MM.1S (cell line): ENCODE measurements around the gene HNF1A.
A peak's percentile ranks its signal among the peaks of the same experiment; 100 is the strongest.

ENCODE experiments used
- DNase-seq: peaks from one replicate; pipeline ENCODE4 v3.0.0-alpha.2; 2015
- H2AFZ ChIP-seq: fragments of 300-600 bp; sonication (generic); 2 replicates; pipeline ENCODE4 v1.6.0; 2016; ENCODE audit warnings: antibody characterized with exemption, low read length
- H3F3A ChIP-seq: fragments of 300-600 bp; sonication (generic); 2 replicates; pipeline ENCODE4 v1.6.1; 2016; ENCODE audit warnings: mild to moderate bottlenecking, antibody characterized with exemption, low read length, moderate library complexity, mixed read lengths; ENCODE audit not compliant: insufficient read depth
- H3K27ac ChIP-seq: fragments of 300-600 bp; sonication (generic); 2 replicates; pipeline ENCODE4 v1.5.1; 2016; ENCODE audit warnings: mild to moderate bottlenecking, low read length
- H3K27me3 ChIP-seq: fragments of 300-600 bp; sonication (generic); replicated peaks from 2 replicates; pipeline ENCODE4 v1.6.0; 2016; ENCODE audit warnings: low read length; ENCODE audit not compliant: insufficient read depth
- H3K36me3 ChIP-seq: fragments of 300-600 bp; sonication (generic); replicated peaks from 2 replicates; pipeline ENCODE4 v1.6.1; 2016; ENCODE audit warnings: mild to moderate bottlenecking, low read length, mixed read lengths; ENCODE audit not compliant: insufficient read depth
- H3K4me1 ChIP-seq: fragments of 300-600 bp; sonication (generic); 2 replicates; pipeline ENCODE4 v1.6.1; 2016; ENCODE audit warnings: low read length, mixed read lengths
- H3K4me2 ChIP-seq: fragments of 300-600 bp; sonication (generic); 2 replicates; pipeline ENCODE4 v1.6.0; 2016; ENCODE audit warnings: low read depth, low read length
- H3K4me3 ChIP-seq: fragments of 300-600 bp; sonication (generic); 2 replicates; pipeline ENCODE4 v1.5.1; 2016; ENCODE audit warnings: low read length, mixed read lengths
- H3K79me2 ChIP-seq: fragments of 300-600 bp; sonication (generic); 2 replicates; pipeline ENCODE4 v1.6.1; 2016; ENCODE audit warnings: mixed run types, low read length, mixed read lengths
- H3K9ac ChIP-seq: fragments of 300-600 bp; sonication (generic); 2 replicates; pipeline ENCODE4 v1.6.1; 2016; ENCODE audit warnings: low read length, mixed read lengths
- H3K9me2 ChIP-seq: fragments of 300-600 bp; sonication (generic); replicated peaks from 2 replicates; pipeline ENCODE4 v1.6.1; 2016; ENCODE audit warnings: mild to moderate bottlenecking, low read length, mixed read lengths; ENCODE audit not compliant: insufficient read depth
- H3K9me3 ChIP-seq: fragments of 300-600 bp; sonication (generic); replicated peaks from 2 replicates; pipeline ENCODE4 v1.6.1; 2016; ENCODE audit warnings: mild to moderate bottlenecking, low read length, mixed read lengths; ENCODE audit not compliant: insufficient read depth
- H4K20me1 ChIP-seq: fragments of 300-600 bp; sonication (generic); 2 replicates; pipeline ENCODE4 v1.6.1; 2016; ENCODE audit warnings: mild to moderate bottlenecking, low read length, moderate library complexity, mixed read lengths; ENCODE audit not compliant: insufficient read depth
- EZH2 ChIP-seq: fragments of 300-600 bp; sonication (generic); optimal IDR thresholded peaks from 2 replicates; pipeline ENCODE3; 2017; ENCODE audit warnings: low read depth, mild to moderate bottlenecking, antibody characterized with exemption, low read length, mixed read lengths
- EZH2phosphoT487 ChIP-seq: fragments of 300-600 bp; sonication (generic); IDR thresholded peaks from 2 replicates; pipeline ENCODE4 v1.6.1; 2018; ENCODE audit warnings: antibody characterized with exemption, low read length
- TF ChIP-seq, protein P1 (sequence below): fragments of 300-600 bp; sonication (generic); IDR thresholded peaks from 2 replicates; pipeline ENCODE4 v1.5.1; 2016; ENCODE audit warnings: antibody characterized with exemption, low read length, mixed read lengths

The HNF1A gene

DNA sequence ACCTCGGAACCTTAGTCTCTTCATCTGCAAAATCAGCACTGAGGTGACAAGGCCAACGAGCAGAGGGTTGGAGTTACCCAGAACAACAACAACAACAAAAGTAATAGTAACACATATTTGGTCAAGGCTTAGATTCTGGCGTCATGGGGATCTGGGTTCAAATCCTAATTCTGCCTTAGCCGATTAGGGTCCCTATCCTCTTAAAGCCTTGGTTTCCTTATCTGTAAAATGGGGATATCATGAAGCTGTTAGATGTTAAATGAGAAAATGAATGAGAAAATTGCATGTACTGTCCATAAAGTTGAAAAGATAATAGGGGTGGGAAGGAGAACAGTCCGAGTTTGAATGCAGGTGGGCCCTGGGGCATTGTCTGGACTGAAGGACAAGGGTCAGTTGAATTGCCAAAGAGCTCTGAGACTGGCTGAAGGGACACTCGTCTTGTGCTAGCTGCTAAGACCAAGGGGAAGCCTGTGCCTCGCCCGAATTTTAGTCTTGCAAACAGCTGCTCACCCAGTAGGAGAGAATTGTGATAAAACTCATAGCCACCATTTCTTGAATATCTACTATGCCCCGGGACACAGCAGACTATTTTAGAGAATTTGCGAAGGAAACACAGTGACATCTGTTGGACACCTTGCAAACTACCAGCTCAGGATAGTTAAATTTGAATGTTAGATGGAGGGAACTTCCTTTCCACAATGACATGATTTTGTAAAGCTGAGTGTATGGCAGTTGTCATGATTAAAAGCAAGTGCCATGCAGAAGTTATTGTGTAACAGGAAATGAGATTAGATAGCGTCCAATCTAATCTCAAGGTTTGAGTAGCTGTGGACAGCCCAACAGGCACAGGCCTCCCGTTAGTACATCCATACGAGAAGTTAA is 6.8 kb upstream of the HNF1A start:
- Histone ChIP-seq H2AFZ (no peak overlapping the region), H3K79me2 (no peaks in the 10 kb centered on the region), H4K20me1 (no peaks in the 10 kb centered on the region), H3F3A (no peaks in the 10 kb centered on the region), H3K27ac (no peak overlapping the region), H3K36me3 (no peaks in the 10 kb centered on the region), H3K4me1 (no peaks in the 10 kb centered on the region), H3K4me3 (no peak overlapping the region), H3K27me3 (no peaks in the 10 kb centered on the region), H3K4me2 (no peak overlapping the region), H3K9ac (no peak overlapping the region), H3K9me3 (no peaks in the 10 kb centered on the region), H3K9me2 (no peaks in the 10 kb centered on the region)
- no peak for TF ChIP-seq EZH2phosphoT487
- TF ChIP-seq EZH2 = no peak
- TF ChIP-seq, protein P1, sequence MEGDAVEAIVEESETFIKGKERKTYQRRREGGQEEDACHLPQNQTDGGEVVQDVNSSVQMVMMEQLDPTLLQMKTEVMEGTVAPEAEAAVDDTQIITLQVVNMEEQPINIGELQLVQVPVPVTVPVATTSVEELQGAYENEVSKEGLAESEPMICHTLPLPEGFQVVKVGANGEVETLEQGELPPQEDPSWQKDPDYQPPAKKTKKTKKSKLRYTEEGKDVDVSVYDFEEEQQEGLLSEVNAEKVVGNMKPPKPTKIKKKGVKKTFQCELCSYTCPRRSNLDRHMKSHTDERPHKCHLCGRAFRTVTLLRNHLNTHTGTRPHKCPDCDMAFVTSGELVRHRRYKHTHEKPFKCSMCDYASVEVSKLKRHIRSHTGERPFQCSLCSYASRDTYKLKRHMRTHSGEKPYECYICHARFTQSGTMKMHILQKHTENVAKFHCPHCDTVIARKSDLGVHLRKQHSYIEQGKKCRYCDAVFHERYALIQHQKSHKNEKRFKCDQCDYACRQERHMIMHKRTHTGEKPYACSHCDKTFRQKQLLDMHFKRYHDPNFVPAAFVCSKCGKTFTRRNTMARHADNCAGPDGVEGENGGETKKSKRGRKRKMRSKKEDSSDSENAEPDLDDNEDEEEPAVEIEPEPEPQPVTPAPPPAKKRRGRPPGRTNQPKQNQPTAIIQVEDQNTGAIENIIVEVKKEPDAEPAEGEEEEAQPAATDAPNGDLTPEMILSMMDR = peak; percentile 59
- peak; percentile 46 for DNase-seq

DNA sequence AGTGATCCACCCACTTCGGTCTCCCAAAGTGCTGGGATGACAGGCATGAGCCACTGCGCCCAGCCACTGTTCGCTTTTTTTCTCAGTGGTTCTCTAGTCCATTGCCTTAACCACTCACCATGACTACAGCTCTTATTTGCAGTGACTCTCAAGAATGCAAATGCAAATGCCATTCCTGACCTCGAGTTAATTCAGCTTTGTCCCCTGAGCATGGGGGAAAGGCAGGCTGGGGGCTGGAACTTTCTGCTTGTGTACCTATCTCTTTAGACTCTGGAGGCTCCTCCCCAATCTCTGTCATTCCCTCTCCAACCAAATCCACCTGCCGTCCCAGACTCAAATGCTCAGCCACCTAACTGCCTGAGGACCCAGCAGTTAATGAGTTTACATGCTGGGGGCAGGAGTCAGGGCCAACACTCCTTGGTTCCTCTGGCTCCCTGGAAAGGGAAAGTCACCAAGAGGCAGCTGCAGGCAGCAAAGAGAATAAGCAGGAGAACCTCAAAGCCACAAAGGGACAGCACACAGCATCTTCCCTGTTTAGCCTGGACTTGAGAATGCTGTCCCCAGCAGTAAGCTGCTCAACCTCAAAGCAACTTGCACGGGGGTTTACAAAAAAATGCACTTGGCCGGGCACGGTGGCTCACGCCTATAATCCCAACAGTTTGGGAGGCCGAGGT is 5.3 kb upstream of the HNF1A start:
- no peaks in the 10 kb centered on the region for H3F3A ChIP-seq
- H3K4me1 ChIP-seq = no peaks in the 10 kb centered on the region
- no peaks in the 10 kb centered on the region for H3K79me2 ChIP-seq
- H3K9me2 ChIP-seq = no peaks in the 10 kb centered on the region
- no peak overlapping the region for H2AFZ ChIP-seq
- no peak for TF ChIP-seq EZH2phosphoT487
- TF ChIP-seq EZH2 = no peak
- TF ChIP-seq, protein P1 = no peak
- no peak overlapping the region for H3K9ac ChIP-seq
- H3K9me3 ChIP-seq = no peaks in the 10 kb centered on the region
- no peaks in the 10 kb centered on the region for H3K27me3 ChIP-seq
- H3K4me2 ChIP-seq = no peak overlapping the region
- H3K27ac ChIP-seq = no peak overlapping the region
- H4K20me1 ChIP-seq = no peaks in the 10 kb centered on the region
- no peak overlapping the region for H3K4me3 ChIP-seq
- H3K36me3 ChIP-seq = no peaks in the 10 kb centered on the region
- no peak for DNase-seq

DNA sequence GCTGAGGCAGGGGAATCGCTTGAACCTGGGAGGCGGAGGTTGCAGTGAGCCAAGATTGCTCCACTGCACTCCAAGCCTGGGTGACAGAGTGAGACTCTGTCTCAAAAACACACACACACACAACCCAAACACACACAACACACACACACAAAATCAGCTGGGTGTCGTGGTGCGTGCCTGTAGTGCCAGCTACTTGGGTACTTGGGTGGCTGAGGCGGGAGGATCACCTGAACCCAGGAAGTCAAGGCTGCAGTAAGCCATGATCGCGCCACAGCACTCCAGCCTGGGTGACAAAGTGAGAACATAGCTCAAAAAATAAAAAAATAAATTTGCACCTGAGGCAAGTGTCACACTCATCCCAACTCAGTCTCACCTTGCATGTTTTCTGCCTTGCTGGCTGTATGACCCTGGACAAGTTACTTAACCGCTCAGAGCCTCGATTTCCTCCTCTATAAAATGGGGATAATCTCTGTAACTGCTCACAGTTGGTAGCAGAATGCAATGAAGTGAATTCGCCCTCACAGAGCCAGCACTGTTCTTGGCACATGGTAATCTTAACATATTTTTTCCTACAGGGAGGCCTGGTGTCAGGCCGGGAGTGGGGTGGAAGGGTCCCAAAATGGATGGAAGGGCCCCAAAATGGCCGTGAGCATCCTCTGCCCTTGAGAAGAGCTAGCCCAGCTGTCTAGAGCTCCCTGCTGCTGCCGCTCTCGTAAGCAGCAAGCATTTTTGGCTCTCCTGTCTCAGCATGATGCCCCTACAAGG is 630 bp upstream of the HNF1A start:
- TF ChIP-seq, protein P1 = no peak
- no peak for TF ChIP-seq EZH2phosphoT487
- no peak for TF ChIP-seq EZH2
- Histone ChIP-seq H3K27ac (no peak overlapping the region), H3K4me1 (no peaks in the 10 kb centered on the region), H3K9me2 (no peaks in the 10 kb centered on the region), H3K27me3 (no peaks in the 10 kb centered on the region), H3K9me3 (no peaks in the 10 kb centered on the region), H4K20me1 (no peaks in the 10 kb centered on the region), H3K9ac (no peak overlapping the region), H3F3A (no peaks in the 10 kb centered on the region), H3K4me3 (no peak overlapping the region), H3K79me2 (no peaks in the 10 kb centered on the region), H2AFZ (no peak overlapping the region), H3K4me2 (no peak overlapping the region), H3K36me3 (no peaks in the 10 kb centered on the region)
- no peak for DNase-seq
